HG03432 (cell line): ENCODE results near the gene MAD2L1BP.

Source experiments
- ATAC-seq: cut with Tn5 transposase; IDR thresholded peaks from one replicate; pipeline ENCODE4 v1.9.1; 2021; ENCODE audit warnings: mild to moderate bottlenecking, moderate library complexity; ENCODE audit not compliant: unreplicated experiment

MAD2L1BP gene

GRCh38 chr6:43680308-43681200 lies 44.9 kb downstream of the MAD2L1BP start:
- no peak for ATAC-seq

GRCh38 chr6:43681303-43681702 lies 45.7 kb downstream of the MAD2L1BP start:
- no peak for ATAC-seq

GRCh38 chr6:43682724-43683429 lies 47.2 kb downstream of the MAD2L1BP start:
- no peak for ATAC-seq

- ATAC-seq: peak; percentile 61
Observed at GRCh38 chr6:43683708-43684455, 48.2 kb downstream of the MAD2L1BP start.

- ATAC-seq: no peak
Observed at GRCh38 chr6:43687079-43687436, 51.4 kb downstream of the MAD2L1BP start.

- peak; percentile 94 for ATAC-seq
Observed at GRCh38 chr6:43687437-43688347, 52.1 kb downstream of the MAD2L1BP start, which contains the start of gene MRPS18A. TSS of gene MRPS18A (minus strand) at chr6:43687791. CDS start at chr6:43687779, 12 bp downstream.

- ATAC-seq: no peak
Observed at GRCh38 chr6:43689421-43689820, 53.8 kb downstream of the MAD2L1BP start.
